GM12872 (cell line): ENCODE data around the gene BGN.

Experiments used
- CTCF ChIP-seq: IDR thresholded peaks from 3 replicates; pipeline ENCODE4 v1.5.1; 2011; ENCODE audit warnings: low read depth, mild to moderate bottlenecking, low read length, moderate library complexity; ENCODE audit not compliant: insufficient read depth

BGN gene

GRCh38 chrX:153487590-153488071 is 7.1 kb upstream of the BGN start:
- TF ChIP-seq CTCF: no peak

- TF ChIP-seq CTCF: no peak
Observed at GRCh38 chrX:153488231-153488914, 6.4 kb upstream of the BGN start.

- no peak for TF ChIP-seq CTCF
Observed at GRCh38 chrX:153490217-153490930, 4.4 kb upstream of the BGN start.

- no peak for TF ChIP-seq CTCF
Observed at GRCh38 chrX:153491351-153491914, 3.3 kb upstream of the BGN start.

GRCh38 chrX:153491918-153492317 is 2.9 kb upstream of the BGN start:
- TF ChIP-seq CTCF: no peak

- no peak for TF ChIP-seq CTCF
Observed at GRCh38 chrX:153492543-153492942, 2.2 kb upstream of the BGN start.

- TF ChIP-seq CTCF: no peak
Observed at GRCh38 chrX:153493085-153493484, 1.7 kb upstream of the BGN start.
